ENCODE measurements around the gene THTPA.

GRCh38 chr14:23604148-23604547 is 48.1 kb downstream of the THTPA start:
- TF ChIP-seq POLR2AphosphoS5 (IDR thresholded peaks at IDR 0.05), result no peak
- TF ChIP-seq, protein P1, sequence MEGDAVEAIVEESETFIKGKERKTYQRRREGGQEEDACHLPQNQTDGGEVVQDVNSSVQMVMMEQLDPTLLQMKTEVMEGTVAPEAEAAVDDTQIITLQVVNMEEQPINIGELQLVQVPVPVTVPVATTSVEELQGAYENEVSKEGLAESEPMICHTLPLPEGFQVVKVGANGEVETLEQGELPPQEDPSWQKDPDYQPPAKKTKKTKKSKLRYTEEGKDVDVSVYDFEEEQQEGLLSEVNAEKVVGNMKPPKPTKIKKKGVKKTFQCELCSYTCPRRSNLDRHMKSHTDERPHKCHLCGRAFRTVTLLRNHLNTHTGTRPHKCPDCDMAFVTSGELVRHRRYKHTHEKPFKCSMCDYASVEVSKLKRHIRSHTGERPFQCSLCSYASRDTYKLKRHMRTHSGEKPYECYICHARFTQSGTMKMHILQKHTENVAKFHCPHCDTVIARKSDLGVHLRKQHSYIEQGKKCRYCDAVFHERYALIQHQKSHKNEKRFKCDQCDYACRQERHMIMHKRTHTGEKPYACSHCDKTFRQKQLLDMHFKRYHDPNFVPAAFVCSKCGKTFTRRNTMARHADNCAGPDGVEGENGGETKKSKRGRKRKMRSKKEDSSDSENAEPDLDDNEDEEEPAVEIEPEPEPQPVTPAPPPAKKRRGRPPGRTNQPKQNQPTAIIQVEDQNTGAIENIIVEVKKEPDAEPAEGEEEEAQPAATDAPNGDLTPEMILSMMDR (IDR thresholded peaks at IDR 0.05), result no peak
